ENCODE results near the gene ROMO1. TPM values are rescaled to one million over a fixed set of nuclear protein-coding genes. Genes with fewer than 3 reads are reported as not detected.
"Not testable (repeated sequence)": the region's sequence is repeated elsewhere in the genome, so short reads cannot be mapped to it uniquely, and the experiment has no call there.

Gene ROMO1
- total RNA-seq, 1 donor from 2014 or later, result 80.3 TPM

DNA sequence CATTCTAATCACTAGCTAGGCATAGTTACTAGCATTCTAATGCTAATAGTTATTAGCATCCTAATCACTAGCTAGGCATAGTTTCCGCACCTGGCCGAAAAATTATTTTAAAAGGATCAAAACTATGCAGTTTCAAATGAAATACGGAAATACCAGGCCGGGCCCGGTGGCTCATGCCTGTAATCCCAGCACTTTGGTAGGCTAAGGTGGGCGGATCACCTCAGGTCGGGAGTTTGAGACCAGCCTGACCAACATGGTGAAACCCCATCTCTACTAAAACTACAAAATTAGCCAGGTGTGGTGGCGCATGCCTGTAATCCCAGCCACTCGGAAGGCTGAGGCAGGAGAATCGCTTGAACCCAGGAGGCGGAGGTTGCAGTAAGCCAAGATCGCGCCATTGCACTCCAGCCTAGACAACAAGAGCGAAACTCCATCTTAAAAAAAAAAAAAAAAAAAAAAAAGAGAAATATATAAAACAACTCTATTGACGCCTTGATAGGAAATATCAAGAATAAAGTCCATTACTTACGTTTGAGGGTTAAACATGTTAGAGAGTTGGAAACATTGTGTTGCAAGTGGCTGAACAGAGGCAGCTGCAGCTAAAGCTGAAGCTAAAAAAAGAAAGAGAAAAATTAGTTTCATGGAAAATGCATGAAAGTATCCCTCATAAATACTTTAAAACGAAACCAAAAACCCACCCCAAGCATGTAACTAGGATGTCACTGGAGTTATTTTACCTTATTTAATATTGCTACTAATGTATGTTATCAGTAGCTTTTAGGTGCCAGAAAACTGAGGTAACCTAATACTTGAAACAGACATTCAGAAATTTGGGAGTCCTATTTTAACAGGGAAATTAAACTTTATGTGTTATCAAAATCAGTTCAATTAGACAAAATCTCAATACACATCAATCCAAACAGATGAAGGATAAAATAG is 7.7 kb downstream of the ROMO1 start:
- H3K9me3 Mint-ChIP-seq; intact Hi-C loops (cut with micrococcal nuclease); H3K27ac Mint-ChIP-seq; H3K27me3 Mint-ChIP-seq (ENCODE audit: insufficient read depth); H3K4me3 Mint-ChIP-seq; DNase-seq (ENCODE audit: low spot score): not testable (repeated sequence)
- Mint-ChIP-seq H3K36me3 (ENCODE audit: low read depth) (peaks cover 63% of the 10 kb centered on the region), H3K4me1 (ENCODE audit: low read depth) (peaks cover 19% of the 10 kb centered on the region)

DNA sequence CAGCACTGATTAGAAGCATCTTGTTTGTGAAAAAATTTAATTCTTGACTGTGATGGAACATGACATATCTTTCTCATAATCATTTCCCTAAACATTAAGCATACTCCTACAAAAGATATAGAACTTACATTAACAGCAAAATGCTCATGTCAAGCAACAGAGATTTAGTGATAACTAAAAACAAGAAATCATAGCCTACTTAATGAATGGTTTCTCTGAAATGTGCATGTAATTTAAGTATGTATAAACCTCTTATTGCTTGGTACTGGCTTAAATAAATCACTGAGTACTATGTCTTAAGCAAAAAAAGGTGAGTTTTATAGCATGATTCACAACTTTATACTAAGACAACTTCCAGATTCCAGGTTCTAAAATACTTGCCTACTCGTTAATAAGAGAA is 9.3 kb downstream of the ROMO1 start:
- intact Hi-C loops (cut with micrococcal nuclease), result no loop called here
- no peak overlapping the region for H3K27ac Mint-ChIP-seq

DNA sequence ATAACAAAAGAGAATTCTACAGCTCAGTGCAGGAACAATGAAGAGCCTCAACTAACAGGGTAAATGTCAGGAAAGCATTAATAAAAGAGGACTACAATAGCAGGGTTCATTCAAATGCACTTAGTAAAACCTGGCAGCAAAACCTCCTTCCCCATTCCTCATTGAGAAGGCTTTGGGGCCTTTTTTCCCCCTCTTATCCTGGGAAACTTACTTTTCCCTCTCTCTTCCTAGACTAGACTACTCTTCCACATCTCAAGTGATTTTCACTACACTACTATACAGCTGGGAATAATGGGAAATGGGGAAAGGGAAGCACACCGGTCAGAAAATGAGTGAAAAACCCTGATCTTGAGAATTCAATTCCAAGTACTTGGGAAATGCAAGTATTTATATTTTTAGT is 10.1 kb downstream of the ROMO1 start:
- Mint-ChIP-seq H3K27ac (peak overlapping the region; percentile 76), H3K36me3 (ENCODE audit: low read depth) (peaks cover 53% of the 10 kb centered on the region), H3K4me3 (no peak overlapping the region), H3K27me3 (ENCODE audit: insufficient read depth) (no peaks in the 10 kb centered on the region), H3K4me1 (ENCODE audit: low read depth) (peaks cover 26% of the 10 kb centered on the region), H3K9me3 (no peaks in the 10 kb centered on the region)
- intact Hi-C loops (cut with micrococcal nuclease), result no loop called here
- DNase-seq (ENCODE audit: low spot score), result no peak

More for the DNA sequence above, 9.3 kb downstream of the ROMO1 start:
- Mint-ChIP-seq H3K27me3 (ENCODE audit: insufficient read depth) (no peaks in the 10 kb centered on the region), H3K4me3 (no peak overlapping the region), H3K9me3 (no peaks in the 10 kb centered on the region), H3K4me1 (ENCODE audit: low read depth) (peaks cover 25% of the 10 kb centered on the region), H3K36me3 (ENCODE audit: low read depth) (peaks cover 57% of the 10 kb centered on the region)
- DNase-seq (ENCODE audit: low spot score), result no peak

DNA sequence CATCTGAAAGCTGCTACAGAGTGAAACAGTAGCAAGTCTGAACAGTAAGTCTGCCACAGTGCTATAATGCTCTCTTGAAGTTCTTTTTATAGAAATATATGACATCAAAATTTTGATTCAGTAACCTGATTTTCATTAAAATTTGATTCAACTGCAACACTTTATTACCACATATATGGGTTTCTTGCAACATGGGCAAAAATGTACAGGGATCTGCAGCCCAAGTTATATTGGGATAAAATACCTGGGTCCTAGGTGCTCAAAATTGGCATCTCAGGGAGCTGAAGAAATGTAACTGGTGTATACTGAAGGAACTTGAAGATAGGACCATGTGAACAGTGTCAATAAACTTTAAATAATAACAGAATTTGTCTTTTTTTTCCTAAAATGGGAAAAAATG is 10.8 kb downstream of the ROMO1 start:
- Mint-ChIP-seq H3K4me3 (no peak overlapping the region), H3K27me3 (ENCODE audit: insufficient read depth) (no peaks in the 10 kb centered on the region), H3K4me1 (ENCODE audit: low read depth) (peaks cover 30% of the 10 kb centered on the region), H3K27ac (no peak overlapping the region), H3K9me3 (no peaks in the 10 kb centered on the region), H3K36me3 (ENCODE audit: low read depth) (peaks cover 46% of the 10 kb centered on the region)
- intact Hi-C loops (cut with micrococcal nuclease), result loop anchor here (2.0 kb wide), 1 partner anchor 15 kb away; no protein-coding TSS in a partner anchor
- no peak for DNase-seq (ENCODE audit: low spot score)

DNA sequence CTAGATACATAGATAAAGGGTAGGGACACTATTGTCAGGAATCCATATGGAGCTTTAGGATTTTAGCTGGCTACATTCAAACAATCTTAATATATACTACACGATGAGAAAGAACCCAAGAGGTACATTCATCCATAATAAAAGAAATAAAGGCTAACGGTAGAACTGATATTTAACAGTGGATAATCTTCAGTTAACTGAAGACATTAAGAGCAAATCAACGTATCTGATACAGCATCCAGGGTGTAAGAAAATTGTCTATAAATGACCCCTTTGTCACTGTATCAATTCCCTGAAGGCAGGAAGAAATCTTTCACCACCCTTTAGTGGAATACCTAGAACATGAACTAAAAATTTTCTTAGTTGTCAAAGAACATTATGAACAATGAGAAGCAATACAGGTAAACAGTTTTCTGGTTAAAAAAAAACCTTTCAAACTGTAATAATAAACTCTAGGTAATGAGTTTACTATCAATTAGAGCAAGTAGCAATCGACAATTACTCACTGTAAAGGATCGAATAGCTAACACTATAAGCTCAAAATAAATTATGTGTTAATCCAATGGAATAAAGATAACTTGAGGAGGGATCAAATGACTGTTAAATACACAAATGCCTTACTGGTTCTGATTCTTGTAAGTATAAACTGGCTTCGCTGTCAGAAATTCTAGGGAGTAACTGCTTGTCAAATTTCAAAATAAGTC is 11.8 kb downstream of the ROMO1 start:
- Mint-ChIP-seq H3K4me3 (peak overlapping the region; percentile 42), H3K4me1 (ENCODE audit: low read depth) (peaks cover 38% of the 10 kb centered on the region)
- intact Hi-C loops (cut with micrococcal nuclease), result loop anchor here (2.0 kb wide), 1 partner anchor 14 kb away; no protein-coding TSS in a partner anchor

DNA sequence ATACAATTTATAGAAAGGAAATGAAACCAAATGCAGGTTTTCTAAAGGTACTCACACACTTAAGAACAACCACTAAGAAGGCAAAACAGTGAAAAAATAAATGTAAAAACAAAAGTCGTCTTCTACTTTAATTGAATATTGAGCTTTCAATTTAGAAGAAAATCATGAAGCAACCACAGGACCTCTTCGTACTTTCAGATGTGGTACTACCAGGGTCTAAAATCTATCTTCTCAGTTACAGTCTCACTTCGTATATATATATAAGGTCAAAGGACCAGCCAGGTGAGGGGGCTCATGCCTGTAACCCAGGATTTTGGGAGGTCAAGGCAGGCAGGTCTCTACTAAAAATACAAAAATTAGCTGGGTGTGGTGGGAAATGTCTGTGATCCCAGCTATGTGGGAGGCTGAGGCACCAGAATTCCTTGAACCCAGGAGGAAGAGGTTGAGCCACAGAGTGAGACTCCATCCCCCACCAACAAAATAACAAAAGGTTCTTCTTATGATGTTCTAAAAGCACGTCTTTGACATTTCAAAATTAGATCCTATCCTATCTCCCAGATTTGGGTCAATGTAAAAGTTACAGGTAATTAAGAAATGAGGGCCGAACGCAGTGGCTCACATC is 12.5 kb downstream of the ROMO1 start:
- intact Hi-C loops (cut with micrococcal nuclease), result loop anchor here (2.0 kb wide), 2 partner anchors 13 kb away; partner anchors contain the start of genes NFS1 and ROMO1
- H3K9me3 Mint-ChIP-seq, result no peaks in the 10 kb centered on the region
- H3K27ac Mint-ChIP-seq, result peak overlapping the region; percentile 68
- DNase-seq (ENCODE audit: low spot score), result no peak
- peak overlapping the region; percentile 42 for H3K4me3 Mint-ChIP-seq
- H3K4me1 Mint-ChIP-seq (ENCODE audit: low read depth), result peaks cover 38% of the 10 kb centered on the region
- H3K27me3 Mint-ChIP-seq (ENCODE audit: insufficient read depth), result no peaks in the 10 kb centered on the region
- peaks cover 45% of the 10 kb centered on the region for H3K36me3 Mint-ChIP-seq (ENCODE audit: low read depth)

More for the DNA sequence above, 11.8 kb downstream of the ROMO1 start:
- Mint-ChIP-seq H3K9me3 (no peaks in the 10 kb centered on the region), H3K27ac (peak overlapping the region; percentile 68), H3K27me3 (ENCODE audit: insufficient read depth) (no peaks in the 10 kb centered on the region), H3K36me3 (ENCODE audit: low read depth) (peaks cover 45% of the 10 kb centered on the region)
- DNase-seq (ENCODE audit: low spot score), result no peak

DNA sequence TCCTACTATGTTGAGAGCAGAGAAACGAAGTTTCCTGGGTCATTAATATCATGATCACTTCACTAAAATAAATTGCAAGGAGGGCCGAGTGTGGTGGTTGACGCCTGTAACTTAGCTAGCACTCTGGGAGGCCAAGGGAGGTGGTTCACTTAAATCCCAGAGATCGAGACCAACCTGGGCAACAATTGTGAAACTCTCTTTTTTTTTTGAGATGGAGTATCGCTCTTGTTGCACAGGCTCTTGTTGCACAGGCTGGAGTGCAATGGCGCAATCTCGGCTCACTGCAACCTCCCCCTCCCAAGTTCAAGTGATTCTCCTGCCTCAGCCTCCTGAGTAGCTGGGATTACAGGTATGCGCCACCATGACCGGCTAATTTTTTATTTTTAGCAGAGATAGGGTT is 13.9 kb downstream of the ROMO1 start:
- Mint-ChIP-seq H3K36me3 (ENCODE audit: low read depth) (peaks cover 48% of the 10 kb centered on the region), H3K4me1 (ENCODE audit: low read depth) (peaks cover 38% of the 10 kb centered on the region)
- not testable (repeated sequence) for DNase-seq (ENCODE audit: low spot score); H3K27me3 Mint-ChIP-seq (ENCODE audit: insufficient read depth); H3K27ac Mint-ChIP-seq; H3K4me3 Mint-ChIP-seq; H3K9me3 Mint-ChIP-seq
- intact Hi-C loops (cut with micrococcal nuclease), result loop anchor here (2.0 kb wide), 1 partner anchor 14 kb away; the partner anchor contains the start of genes NFS1 and ROMO1

DNA sequence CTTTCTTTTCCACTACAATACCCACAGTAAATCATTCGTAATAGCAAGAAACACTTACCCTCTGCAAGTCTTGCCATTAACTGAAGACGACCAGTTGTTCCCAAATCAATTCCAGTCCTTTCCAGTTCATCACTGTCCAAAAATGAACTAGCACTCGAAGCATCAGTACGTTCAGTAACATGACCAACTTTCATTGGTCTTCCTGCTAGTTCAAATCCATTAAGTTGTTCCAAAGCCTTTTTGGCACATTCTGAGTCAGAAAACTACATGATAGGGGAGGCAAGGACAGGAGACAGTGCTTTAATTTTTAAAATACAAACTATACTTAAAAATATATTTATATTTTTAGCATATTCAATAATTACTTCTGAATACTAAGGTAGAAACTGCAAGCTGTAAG is 14.9 kb downstream of the ROMO1 start:
- no peak for DNase-seq (ENCODE audit: low spot score)
- H3K4me1 Mint-ChIP-seq (ENCODE audit: low read depth), result peaks cover 38% of the 10 kb centered on the region
- no peak overlapping the region for H3K27ac Mint-ChIP-seq
- peaks cover 47% of the 10 kb centered on the region for H3K36me3 Mint-ChIP-seq (ENCODE audit: low read depth)
- H3K4me3 Mint-ChIP-seq, result no peak overlapping the region
- H3K9me3 Mint-ChIP-seq, result no peaks in the 10 kb centered on the region
- intact Hi-C loops (cut with micrococcal nuclease), result no loop called here
- H3K27me3 Mint-ChIP-seq (ENCODE audit: insufficient read depth), result no peaks in the 10 kb centered on the region

DNA sequence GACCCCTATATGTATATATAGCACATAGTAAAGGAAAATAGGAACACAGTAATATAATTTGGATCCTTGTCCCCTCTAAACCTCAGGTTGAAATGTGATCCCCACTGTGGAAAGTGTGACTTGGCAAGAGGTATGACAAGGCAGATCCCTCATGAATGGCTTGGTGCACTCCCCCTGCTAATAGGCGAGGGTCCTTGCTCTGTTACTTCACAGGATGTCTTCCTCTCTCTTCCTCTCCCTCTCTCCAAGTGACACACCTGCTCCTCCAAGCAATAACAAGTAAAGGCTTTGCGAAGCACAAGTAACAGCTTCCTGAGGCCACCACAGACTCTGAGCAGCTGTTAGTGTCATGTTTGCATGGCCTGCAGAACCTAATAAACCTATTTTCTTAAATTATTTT is 16.4 kb downstream of the ROMO1 start:
- no peak for DNase-seq (ENCODE audit: low spot score)
- intact Hi-C loops (cut with micrococcal nuclease), result no loop called here
- no peak overlapping the region for H3K27ac Mint-ChIP-seq
- H3K4me1 Mint-ChIP-seq (ENCODE audit: low read depth), result peaks cover 40% of the 10 kb centered on the region
- H3K9me3 Mint-ChIP-seq, result no peaks in the 10 kb centered on the region
- peaks cover 49% of the 10 kb centered on the region for H3K36me3 Mint-ChIP-seq (ENCODE audit: low read depth)
- no peak overlapping the region for H3K4me3 Mint-ChIP-seq
- no peaks in the 10 kb centered on the region for H3K27me3 Mint-ChIP-seq (ENCODE audit: insufficient read depth)

DNA sequence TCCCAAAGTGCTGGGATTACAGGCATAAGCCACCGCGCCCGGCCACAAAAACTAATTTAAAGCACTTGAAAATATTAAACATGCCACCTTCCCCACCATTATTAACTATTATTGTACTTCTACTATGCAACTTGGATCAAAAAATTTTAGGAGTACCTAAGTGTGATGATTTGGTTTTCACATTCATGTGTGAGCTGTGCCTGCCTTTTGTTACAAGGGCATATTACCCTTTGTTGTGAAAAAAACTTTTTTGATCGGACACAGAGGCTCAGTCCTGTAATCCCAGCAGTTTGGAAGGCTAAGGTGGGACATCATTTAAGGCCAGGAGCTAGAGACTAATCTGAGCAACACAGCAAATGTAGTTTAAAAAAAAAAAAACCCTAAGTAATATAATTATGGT is 17.1 kb downstream of the ROMO1 start:
- intact Hi-C loops (cut with micrococcal nuclease), result no loop called here
- no peak overlapping the region for H3K27ac Mint-ChIP-seq
- H3K9me3 Mint-ChIP-seq, result no peaks in the 10 kb centered on the region
- peaks cover 46% of the 10 kb centered on the region for H3K36me3 Mint-ChIP-seq (ENCODE audit: low read depth)
- H3K27me3 Mint-ChIP-seq (ENCODE audit: insufficient read depth), result no peaks in the 10 kb centered on the region
- no peak overlapping the region for H3K4me3 Mint-ChIP-seq
- DNase-seq (ENCODE audit: low spot score), result no peak
- H3K4me1 Mint-ChIP-seq (ENCODE audit: low read depth), result peaks cover 34% of the 10 kb centered on the region

DNA sequence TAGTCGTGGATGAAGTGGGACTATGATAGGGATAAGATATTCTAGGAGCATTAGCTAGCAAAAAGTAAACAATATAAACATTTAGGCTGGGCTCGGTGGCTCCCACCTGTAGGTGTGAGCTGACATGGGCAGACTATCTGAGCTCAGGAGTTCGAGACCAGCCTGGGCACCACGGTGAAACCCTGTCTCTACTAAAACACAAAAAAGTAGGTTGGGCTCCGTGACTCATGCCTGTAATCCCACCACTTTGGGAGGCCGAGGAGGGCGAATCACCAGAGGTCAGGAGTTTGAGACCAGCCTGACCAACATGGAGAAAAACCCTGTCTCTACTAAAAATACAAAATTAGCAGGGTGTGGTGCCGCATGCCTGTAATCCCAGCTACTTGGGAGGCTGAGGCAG is 19.1 kb downstream of the ROMO1 start:
- Mint-ChIP-seq H3K4me1 (ENCODE audit: low read depth) (peaks cover 30% of the 10 kb centered on the region), H3K36me3 (ENCODE audit: low read depth) (peaks cover 49% of the 10 kb centered on the region)
- H3K27ac Mint-ChIP-seq; H3K4me3 Mint-ChIP-seq; H3K27me3 Mint-ChIP-seq (ENCODE audit: insufficient read depth); H3K9me3 Mint-ChIP-seq; DNase-seq (ENCODE audit: low spot score); intact Hi-C loops (cut with micrococcal nuclease): not testable (repeated sequence)

DNA sequence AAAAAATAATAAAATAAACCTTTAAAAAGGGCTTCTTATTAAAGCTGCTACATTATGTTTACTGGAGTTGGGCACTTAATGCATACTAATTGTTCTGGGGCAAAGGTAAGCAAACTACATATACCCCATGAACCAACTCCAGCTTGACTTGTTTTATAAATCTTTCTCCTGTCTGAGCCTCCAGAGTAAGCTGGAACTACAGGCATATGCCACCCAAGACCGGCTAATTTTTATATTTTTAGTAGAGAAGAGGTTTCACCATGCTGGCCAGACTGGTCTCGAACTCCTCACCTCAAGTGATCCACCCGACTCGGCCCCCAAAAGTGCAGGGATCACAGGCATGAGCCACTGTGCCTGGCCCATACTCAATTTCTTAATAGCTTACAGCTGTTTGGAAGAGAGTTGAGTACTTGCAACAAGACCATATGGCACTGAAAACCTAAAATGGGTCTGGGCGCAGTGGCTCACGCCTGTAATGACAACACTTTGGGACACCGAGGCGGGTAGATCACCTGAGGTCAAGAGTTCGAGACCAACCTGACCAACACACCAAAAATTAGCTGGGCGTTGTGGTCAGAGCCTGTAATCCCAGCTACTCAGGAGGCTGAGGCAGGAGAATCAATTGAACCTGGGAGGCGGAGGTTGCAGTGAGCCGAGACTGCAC is 19.9 kb downstream of the ROMO1 start:
- Mint-ChIP-seq H3K27me3 (ENCODE audit: insufficient read depth) (no peaks in the 10 kb centered on the region), H3K36me3 (ENCODE audit: low read depth) (peaks cover 46% of the 10 kb centered on the region), H3K4me3 (no peak overlapping the region), H3K4me1 (ENCODE audit: low read depth) (peaks cover 27% of the 10 kb centered on the region), H3K9me3 (no peaks in the 10 kb centered on the region), H3K27ac (no peak overlapping the region)
- intact Hi-C loops (cut with micrococcal nuclease), result loop anchor here (1.0 kb wide), 1 partner anchor 8 kb away; no protein-coding TSS in a partner anchor
- DNase-seq (ENCODE audit: low spot score), result no peak

Data from activated T-helper 1 cell treated with anti-CD3 and anti-CD28 coated beads, Interleukin-12 subunit alpha, Interleukin-12 subunit beta, Interleukin-2, Interleukin-4 antibody, amounts not matched to agents 30 ng/mL and 10 ng/mL and 1 ng/mL, durations not matched to agents 14 hours and 24 hours and 36 hours (primary cell).